ENCODE results near the gene DROSHA. TPM values are rescaled to one million over a fixed set of nuclear protein-coding genes. Genes with fewer than 3 reads are reported as not detected.
A peak's percentile ranks its signal among the peaks of the same experiment; 100 is the strongest.
"Not testable (repeated sequence)": the region's sequence is repeated elsewhere in the genome, so short reads cannot be mapped to it uniquely, and the experiment has no call there.

The DROSHA gene
- polyA plus RNA-seq, 3 donors, result 77.5 to 95.0 (median 85.5) TPM

- no peak for DNase-seq
These were observed 145.9 kb downstream of the DROSHA start for GRCh38 chr5:31385774-31386537.

DNA sequence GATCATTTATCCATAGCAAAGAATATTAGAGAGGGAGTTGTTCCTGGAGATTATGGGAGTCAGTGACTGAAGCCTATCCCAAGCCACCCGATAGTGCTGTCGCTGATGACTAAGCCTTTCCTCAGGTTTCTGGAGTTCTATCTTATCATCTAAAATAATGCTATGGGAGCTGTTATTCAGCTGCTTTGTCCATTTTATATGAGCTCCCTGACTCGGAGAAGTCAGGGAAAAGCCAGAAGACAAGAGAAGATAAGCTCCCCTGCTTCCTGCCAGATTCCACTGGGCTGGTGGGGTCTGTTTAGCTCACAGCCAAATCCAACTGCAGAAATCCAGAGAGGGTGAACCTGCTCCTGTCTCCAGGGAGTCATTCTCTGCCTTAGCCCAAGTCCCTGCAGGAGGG is 148.2 kb downstream of the DROSHA start:
- no peak for DNase-seq

DNA sequence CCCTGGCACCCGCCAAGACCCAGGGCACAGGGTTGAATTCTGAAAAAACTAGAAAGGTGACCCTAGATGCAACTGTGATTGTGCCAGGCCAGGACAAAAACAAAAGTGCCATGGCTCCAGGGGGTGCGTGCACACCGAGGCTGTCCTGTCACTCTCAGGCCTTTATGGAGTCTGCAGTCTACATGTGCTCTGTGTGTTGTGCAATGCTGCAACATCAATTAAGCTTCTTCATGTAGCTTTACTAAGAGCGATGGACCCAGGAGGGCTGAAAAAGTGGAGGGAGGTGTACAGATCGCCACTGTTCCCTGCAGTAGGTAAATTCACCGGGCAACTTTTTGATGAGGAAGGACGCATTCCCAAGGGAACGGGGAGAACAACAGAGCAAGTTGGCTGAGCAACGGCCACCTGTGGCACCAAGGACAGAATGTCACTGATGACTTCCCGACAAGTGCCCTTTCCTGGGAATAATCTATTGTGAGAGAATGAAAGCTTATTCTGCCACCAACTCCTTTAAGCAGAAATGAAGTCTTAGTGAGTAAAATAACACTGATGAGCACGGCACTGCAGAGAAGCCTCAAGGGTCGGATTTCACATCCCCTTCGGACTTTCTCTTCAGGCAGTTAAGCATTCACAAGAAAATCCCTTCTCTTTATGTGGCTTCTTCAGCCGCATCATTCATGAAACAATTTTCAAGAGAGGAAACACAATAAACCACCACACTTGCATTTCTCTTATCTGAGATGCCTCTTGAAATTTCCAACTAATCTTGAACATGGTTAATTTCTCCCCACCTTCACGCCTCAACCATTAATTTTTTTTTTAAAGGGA is 149.6 kb downstream of the DROSHA start:
- peak; percentile 26 for DNase-seq

- DNase-seq, result no peak
These were observed 150.6 kb downstream of the DROSHA start for GRCh38 chr5:31381299-31381698.

GRCh38 chr5:31380049-31380448 is 151.8 kb downstream of the DROSHA start:
- no peak for DNase-seq

GRCh38 chr5:31378838-31379237 is 153.1 kb downstream of the DROSHA start:
- no peak for DNase-seq

DNA sequence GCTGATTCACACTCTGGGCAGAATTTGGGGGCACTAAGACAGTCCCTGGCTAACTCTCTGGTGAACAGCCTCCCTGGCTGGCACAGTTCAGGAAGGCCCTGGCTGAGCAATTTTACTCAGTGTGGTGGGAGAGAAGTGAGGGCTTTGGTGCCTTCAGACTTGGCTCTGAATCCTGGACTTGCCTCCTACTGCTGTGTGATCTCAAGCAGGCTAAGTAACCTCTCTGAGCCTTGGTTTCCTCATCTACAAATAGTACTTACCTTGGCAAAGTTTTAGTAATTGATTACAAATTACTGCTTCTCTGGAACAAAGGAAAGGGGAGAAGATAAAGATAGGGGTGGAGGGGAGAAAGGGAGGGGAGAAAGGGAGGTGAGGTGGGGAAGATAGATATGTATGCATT is 153.8 kb downstream of the DROSHA start:
- DNase-seq, result no peak

DNA sequence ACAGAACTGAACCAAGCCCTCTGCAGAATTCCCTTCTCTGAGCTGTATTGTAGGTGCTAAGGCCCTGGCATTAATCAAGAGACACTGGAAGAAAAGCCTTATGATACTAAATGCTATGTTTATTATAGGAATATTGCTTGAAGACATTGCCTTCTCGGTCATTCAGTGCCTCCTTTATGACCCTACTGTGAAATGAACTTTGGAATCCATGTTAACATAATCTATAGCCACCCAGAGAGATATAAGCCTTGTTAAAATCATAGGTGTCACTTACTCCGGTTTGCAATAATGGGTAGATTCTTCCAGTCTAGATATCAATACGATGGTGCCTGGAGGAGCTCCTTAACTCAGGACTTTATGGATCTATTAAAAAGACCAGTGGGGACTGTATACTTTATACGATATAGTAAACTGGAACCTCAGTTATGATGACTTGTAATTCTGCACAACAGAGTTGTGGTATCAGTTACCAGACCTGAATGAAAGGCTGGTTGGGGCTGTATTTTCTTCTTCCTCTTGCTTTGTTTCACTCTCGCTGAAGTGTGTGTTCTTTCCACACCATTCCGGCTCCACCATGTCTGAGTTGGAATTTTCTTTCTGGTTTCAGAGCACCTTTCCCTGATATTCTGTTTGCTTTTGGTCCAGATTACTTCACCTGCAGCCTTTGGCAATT is 154.5 kb downstream of the DROSHA start:
- no peak for DNase-seq

DNA sequence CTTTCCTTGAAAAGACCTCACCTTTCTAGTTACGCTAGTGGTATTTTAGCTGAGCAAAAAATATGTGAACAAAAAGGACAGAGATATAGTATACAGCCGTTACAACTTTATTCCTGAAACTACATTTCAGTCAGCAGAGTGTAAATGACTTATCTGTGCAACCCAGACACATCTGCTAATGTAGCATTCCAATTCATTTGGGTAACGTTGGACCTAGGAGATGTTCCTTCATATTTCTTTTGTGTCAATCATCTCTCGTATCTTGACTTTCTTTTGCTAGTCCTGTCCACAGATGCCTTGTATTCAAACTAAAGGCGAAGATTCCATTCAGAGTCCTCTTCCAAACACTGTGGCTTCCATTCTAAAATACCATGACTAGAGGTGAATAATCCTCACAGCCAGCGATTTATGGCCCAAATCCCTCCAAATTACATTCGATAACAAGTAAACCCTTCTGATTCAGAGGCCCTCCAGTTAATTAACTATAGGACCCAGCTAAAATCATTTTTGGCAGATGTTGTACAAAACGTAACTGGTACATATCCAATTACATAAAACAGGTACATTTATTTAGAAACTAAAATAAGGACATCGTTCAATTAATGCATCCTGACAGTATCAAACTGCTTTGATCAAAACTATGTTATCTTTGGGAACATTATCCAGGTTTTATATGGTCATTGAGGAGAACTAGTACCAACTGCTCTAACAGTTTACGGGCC is 155.7 kb downstream of the DROSHA start:
- DNase-seq, result no peak

DNA sequence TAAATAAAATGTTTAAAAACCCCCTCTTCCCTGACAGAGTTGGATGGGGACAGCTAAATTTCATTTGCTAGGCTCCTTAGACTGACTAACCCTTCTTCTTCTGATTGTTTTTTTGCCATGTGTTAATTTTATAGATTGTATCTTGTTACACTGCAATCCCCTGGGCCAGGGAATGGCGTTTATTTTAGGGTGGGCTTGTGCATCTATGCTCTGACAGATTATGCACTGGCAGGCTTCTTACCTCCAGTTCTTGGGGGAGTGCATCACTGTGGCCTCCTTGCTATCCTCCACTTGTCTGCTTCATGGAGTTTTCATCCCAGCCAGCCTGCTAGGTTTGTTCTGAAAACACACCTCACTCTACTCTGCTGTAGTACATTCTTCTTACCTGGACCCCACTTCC is 159.8 kb downstream of the DROSHA start:
- DNase-seq, result no peak

GRCh38 chr5:31366941-31367340 is 165.0 kb downstream of the DROSHA start:
- no peak for DNase-seq

DNA sequence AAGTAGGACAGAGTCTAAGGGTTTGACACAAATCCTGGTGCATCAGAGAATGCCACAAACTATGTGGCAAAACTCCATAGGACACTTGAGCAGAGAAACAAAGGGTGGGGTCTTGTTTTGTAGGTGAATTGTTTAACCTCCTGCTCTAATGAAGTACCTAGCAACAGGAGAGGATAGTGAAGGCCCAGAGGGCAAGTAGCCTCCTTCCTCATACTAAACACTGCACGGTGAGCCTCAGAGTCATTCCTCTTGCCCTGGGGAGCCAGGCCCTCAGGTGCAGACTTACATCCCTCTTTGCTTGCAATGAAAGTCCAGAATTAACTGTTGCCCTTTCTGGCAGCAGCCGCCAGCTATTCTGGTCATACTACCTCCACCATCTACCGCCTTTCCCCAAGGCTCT is 166.1 kb downstream of the DROSHA start:
- DNase-seq, result no peak

DNA sequence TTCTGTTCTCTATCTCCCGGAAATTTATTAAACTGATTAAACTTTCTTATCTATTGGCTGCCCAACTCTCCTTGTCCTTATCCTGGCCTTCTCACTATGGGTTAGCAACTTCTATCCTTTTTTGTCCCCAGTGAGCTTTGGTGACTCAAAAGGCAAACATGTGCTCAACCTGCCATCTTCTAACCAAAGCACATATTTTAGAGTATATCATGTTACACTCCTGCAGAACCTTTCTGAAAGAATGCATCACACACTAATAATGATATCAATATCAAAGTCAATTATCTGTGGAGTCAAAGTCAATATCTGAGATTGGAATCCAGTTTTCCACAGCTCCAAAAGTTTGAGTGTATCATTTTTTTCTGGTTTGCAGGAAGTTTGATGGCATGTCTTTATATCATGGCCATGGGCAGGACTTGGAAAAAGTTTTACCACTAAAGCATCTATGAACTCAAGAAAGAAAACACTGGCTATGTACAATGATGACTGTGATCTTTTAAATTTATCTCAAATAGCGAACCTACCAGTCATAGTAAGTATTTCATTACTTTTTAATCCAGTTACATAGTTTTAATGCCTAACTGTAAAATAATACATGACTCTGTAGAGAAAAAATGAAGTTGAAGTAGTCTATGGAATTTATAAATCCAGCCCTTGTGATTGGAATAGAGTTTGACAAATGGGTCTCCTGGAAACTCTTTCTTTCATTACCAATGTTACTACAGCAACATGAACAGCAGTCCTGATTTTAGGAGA is 166.8 kb downstream of the DROSHA start:
- DNase-seq, result no peak

GRCh38 chr5:31362931-31363568 is 168.8 kb downstream of the DROSHA start:
- no peak for DNase-seq

DNA sequence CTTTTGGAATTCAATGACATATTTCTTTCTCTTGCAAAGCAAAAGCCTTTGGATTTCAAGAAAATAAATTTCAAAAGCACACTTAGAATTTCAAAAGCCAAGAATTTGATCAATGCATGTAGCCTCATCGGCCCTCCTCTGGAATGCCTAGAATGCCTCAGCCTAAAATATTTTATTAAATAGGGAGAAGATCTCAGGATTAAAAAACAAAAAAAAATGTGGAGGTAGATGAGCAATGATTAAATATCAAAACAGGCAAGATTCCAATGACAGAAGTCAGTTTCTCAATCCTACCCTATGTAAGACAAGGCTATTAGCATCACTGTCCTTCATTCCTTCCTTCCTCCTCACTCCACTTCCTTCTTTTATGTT is 169.4 kb downstream of the DROSHA start:
- DNase-seq, result no peak

DNA sequence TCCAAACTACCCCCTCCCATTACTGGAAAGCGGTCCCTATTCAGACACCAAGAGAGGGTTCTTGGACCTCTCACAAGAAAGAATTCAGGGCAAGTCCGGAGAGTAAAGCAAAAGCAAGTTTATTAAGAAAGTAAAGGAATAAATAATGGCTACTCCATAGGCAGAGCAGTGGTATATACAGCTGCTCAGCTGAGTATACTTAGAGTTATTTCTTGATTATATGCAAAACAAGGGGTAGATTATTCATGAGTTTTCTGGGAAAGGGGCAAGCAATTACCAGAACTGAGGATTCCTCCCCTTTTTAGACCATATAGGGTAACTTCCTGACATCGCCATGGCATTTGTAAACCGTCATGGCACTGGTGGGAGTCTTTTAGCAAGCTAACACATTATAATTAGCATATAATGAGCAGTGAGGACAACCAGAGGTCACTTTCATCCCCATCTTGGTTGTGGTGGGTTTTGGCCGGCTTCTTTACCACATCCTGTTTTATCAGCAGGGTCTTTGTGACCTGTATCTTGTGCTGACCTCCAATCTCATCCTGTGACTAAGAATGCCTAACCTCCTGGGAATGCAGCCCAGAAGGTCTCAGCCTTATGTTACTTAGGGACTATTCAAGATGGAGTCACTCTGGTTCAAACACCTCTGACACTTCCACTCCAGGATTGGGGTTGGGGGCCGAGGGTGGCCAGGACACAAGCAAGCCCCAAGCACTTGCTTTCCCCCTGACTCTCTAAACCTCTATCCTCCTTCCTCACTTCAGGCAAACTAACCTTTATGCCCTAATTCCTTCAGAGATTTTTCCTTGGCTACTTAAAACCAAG is 170.0 kb downstream of the DROSHA start:
- not testable (repeated sequence) for DNase-seq

GRCh38 chr5:31361234-31361633 is 170.7 kb downstream of the DROSHA start:
- DNase-seq, result no peak

- no peak for DNase-seq
These were observed 172.1 kb downstream of the DROSHA start for GRCh38 chr5:31359839-31360238.

DNA sequence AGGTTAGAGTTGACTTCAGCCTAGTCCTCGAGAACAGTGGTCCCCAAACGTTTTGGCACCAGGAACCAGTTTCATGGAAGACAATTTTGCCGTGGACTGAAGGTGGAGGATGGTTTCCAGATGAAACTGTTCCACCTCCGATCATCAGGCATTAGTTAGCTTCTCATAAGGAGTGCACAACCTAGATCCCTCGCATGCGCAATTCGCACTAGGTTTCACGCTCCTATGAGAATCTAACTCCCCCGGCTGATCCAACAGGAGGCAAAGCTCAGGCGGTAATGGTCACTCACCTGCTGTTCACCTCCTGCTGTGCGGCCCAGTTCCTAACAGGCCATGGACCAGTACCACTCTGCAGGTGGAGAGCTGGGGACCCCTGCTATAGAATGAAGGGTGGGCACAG is 174.9 kb downstream of the DROSHA start:
- no peak for DNase-seq

- no peak for DNase-seq
These were observed 176.6 kb downstream of the DROSHA start for GRCh38 chr5:31355337-31355736.
